HEK293 (cell line): ENCODE data around the gene PRDM9.

Source experiments
- CTCF ChIA-PET: fragments of 350-600 bp; formaldehyde crosslinking; extraction: SDS; loops from one replicate; lab custom pipeline; 2021; ENCODE audit warnings: antibody characterized with exemption; lab: Yijun Ruan, JAX
- POLR2A ChIA-PET: fragments of 300-600 bp; formaldehyde crosslinking; extraction: SDS; loops from one replicate; lab custom pipeline; 2020; ENCODE audit warnings: antibody characterized with exemption, inconsistent platforms; lab: Yijun Ruan, JAX
- H3K27ac ChIP-seq: fragments of 200-500 bp; sonication (Bioruptor generic); 2 replicates; pipeline ENCODE4 v1.5.1; 2014; ENCODE audit warnings: low read depth, low read length, control low read depth, inconsistent platforms; ENCODE audit errors: extremely low read depth
- H3K36me3 ChIP-seq, 2 experiments: fragments of 200-500 bp in 1 of 2; sonication (Bioruptor generic) in 1 of 2; 1 replicate in 1 of 2; 2 replicates in 1 of 2; pipeline ENCODE4 v1.5.1; 2014 to 2017; ENCODE audit warnings: inconsistent platforms in 2 of 2, low read length in 2 of 2; ENCODE audit not compliant: control insufficient read depth in 2 of 2, insufficient read depth in 1 of 2
- H3K4me1 ChIP-seq: fragments of 200-500 bp; sonication (Bioruptor generic); 2 replicates; pipeline ENCODE4 v1.5.1; 2014; ENCODE audit warnings: mild to moderate bottlenecking, low read length, inconsistent platforms; ENCODE audit not compliant: control insufficient read depth, insufficient read depth
- H3K4me3 ChIP-seq: 2 replicates; pipeline ENCODE4 v1.5.1; 2011; ENCODE audit warnings: low read depth, mild to moderate bottlenecking, control low read depth, low read length, moderate library complexity
- H3K9me3 ChIP-seq: fragments of 200-500 bp; sonication (Bioruptor generic); 2 replicates; pipeline ENCODE4 v1.5.1; 2014; ENCODE audit warnings: low read depth, low read length, inconsistent platforms; ENCODE audit not compliant: control insufficient read depth, insufficient read depth
- KLF17 ChIP-seq: fragments of 450-650 bp; formaldehyde crosslinking; IDR thresholded peaks from 2 replicates; pipeline ENCODE4 v1.5.1; 2016; ENCODE audit warnings: missing biosample characterization, missing genetic modification characterization
- OVOL3 ChIP-seq: fragments of 450-650 bp; formaldehyde crosslinking; IDR thresholded peaks from 2 replicates; pipeline ENCODE4 v1.5.1; 2016; ENCODE audit warnings: missing biosample characterization, missing genetic modification characterization
- SP7 ChIP-seq: fragments of 450-650 bp; formaldehyde crosslinking; IDR thresholded peaks from 2 replicates; pipeline ENCODE4 v1.5.1; 2016; ENCODE audit warnings: missing biosample characterization, missing genetic modification characterization
- ZBTB1 ChIP-seq: fragments of 450-650 bp; formaldehyde crosslinking; IDR thresholded peaks from 2 replicates; pipeline ENCODE4 v1.5.1; 2016; ENCODE audit warnings: missing biosample characterization, missing genetic modification characterization
- ZBTB48 ChIP-seq: fragments of 450-650 bp; formaldehyde crosslinking; IDR thresholded peaks from 2 replicates; pipeline ENCODE4 v1.5.1; 2016; ENCODE audit warnings: missing biosample characterization, missing genetic modification characterization
- ZFHX2 ChIP-seq: fragments of 450-650 bp; formaldehyde crosslinking; conservative IDR thresholded peaks from 2 replicates; pipeline ENCODE4 v1.5.1; 2016; ENCODE audit warnings: missing biosample characterization, missing genetic modification characterization
- ZNF140 ChIP-seq: fragments of 450-650 bp; formaldehyde crosslinking; IDR thresholded peaks from 2 replicates; pipeline ENCODE4 v1.5.1; 2016; ENCODE audit warnings: missing biosample characterization, missing genetic modification characterization
- ZNF16 ChIP-seq: fragments of 450-650 bp; formaldehyde crosslinking; IDR thresholded peaks from 2 replicates; pipeline ENCODE4 v1.5.1; 2016; ENCODE audit warnings: low read depth, missing biosample characterization, missing genetic modification characterization
- ZNF211 ChIP-seq: fragments of 450-650 bp; formaldehyde crosslinking; IDR thresholded peaks from 2 replicates; pipeline ENCODE4 v1.5.1; 2016; ENCODE audit warnings: low read depth, missing biosample characterization, missing genetic modification characterization
- ZNF221 ChIP-seq: fragments of 450-650 bp; formaldehyde crosslinking; IDR thresholded peaks from 2 replicates; pipeline ENCODE4 v1.5.1; 2017; ENCODE audit warnings: missing biosample characterization, missing genetic modification characterization, borderline replicate concordance
- ZNF248 ChIP-seq: fragments of 450-650 bp; formaldehyde crosslinking; IDR thresholded peaks from 2 replicates; pipeline ENCODE4 v1.5.1; 2017; ENCODE audit warnings: missing biosample characterization, missing genetic modification characterization
- ZNF274 ChIP-seq, 2 experiments: fragments of 200-500 bp in 1 of 2; fragments of 450-650 bp in 1 of 2; sonication (Bioruptor generic) in 1 of 2; formaldehyde crosslinking in 1 of 2; IDR thresholded peaks; 2 replicates each; pipeline versions ENCODE4 v1.5.1 to v1.6.1; 2014 to 2016; ENCODE audit warnings: borderline replicate concordance in 1 of 2, inconsistent platforms in 1 of 2, low read length in 1 of 2, missing biosample characterization in 1 of 2, missing genetic modification characterization in 1 of 2
- ZNF311 ChIP-seq: fragments of 450-650 bp; formaldehyde crosslinking; IDR thresholded peaks from 2 replicates; pipeline ENCODE4 v1.5.1; 2017; ENCODE audit warnings: missing biosample characterization, missing genetic modification characterization, borderline replicate concordance
- ZNF366 ChIP-seq: fragments of 450-650 bp; formaldehyde crosslinking; conservative IDR thresholded peaks from 2 replicates; pipeline ENCODE4 v1.5.1; 2016; ENCODE audit warnings: missing biosample characterization, missing genetic modification characterization
- ZNF394 ChIP-seq: fragments of 450-650 bp; formaldehyde crosslinking; IDR thresholded peaks from 2 replicates; pipeline ENCODE4 v1.5.1; 2016; ENCODE audit warnings: missing biosample characterization, missing genetic modification characterization, mild to moderate bottlenecking, moderate library complexity, borderline replicate concordance
- ZNF544 ChIP-seq: fragments of 450-650 bp; formaldehyde crosslinking; IDR thresholded peaks from 2 replicates; pipeline ENCODE4 v1.5.0; 2017; ENCODE audit warnings: missing biosample characterization, missing genetic modification characterization
- ZNF549 ChIP-seq: fragments of 450-650 bp; IDR thresholded peaks from 2 replicates; pipeline ENCODE4 v1.5.1; 2018; ENCODE audit warnings: missing biosample characterization, missing genetic modification characterization, mild to moderate bottlenecking, inconsistent platforms, moderate library complexity
- ZNF561 ChIP-seq: fragments of 450-650 bp; IDR thresholded peaks from 2 replicates; pipeline ENCODE4 v1.5.1; 2018; ENCODE audit warnings: missing biosample characterization, missing genetic modification characterization, borderline replicate concordance
- ZNF660 ChIP-seq: fragments of 450-650 bp; IDR thresholded peaks from 2 replicates; pipeline ENCODE4 v1.5.1; 2018; ENCODE audit warnings: missing biosample characterization, mild to moderate bottlenecking, missing genetic modification characterization
- ZXDB ChIP-seq: fragments of 450-650 bp; formaldehyde crosslinking; IDR thresholded peaks from 2 replicates; pipeline ENCODE4 v1.5.1; 2016; ENCODE audit warnings: missing biosample characterization, missing genetic modification characterization
- TF ChIP-seq, protein P1 (sequence below): fragments of 450-650 bp; formaldehyde crosslinking; IDR thresholded peaks from 2 replicates; pipeline ENCODE4 v1.5.1; 2016; ENCODE audit warnings: missing biosample characterization, missing genetic modification characterization
- TF ChIP-seq, protein P2 (sequence below): fragments of 450-650 bp; formaldehyde crosslinking; IDR thresholded peaks from 2 replicates; pipeline ENCODE4 v1.5.1; 2016; ENCODE audit warnings: missing biosample characterization, missing genetic modification characterization

PRDM9 gene

DNA sequence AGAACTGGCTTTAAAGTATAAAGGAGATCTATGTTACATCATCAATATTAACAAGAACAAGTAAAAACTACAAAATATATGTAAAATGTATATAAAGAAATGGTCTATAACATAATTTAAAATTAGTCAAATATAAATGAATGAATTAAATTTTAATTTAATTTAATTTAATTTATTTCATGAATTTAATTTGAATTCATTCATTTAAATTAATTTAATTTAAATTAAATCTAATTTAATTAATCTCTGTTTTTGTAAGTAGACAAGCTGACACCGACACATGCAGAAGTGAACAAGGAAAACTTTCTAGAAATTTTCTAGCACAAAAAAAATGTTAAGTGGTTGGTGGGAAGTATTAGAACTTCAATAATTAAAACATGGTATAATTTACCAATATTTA lies 10.8 kb upstream of the PRDM9 start:
- Histone ChIP-seq H3K9me3 (no peaks in the 10 kb centered on the region), H3K27ac (no peak overlapping the region), H3K4me1 (no peaks in the 10 kb centered on the region), H3K4me3 (no peak overlapping the region), H3K36me3 (no peaks in the 10 kb centered on the region)
- ChIA-PET CTCF (no interaction called here), POLR2A (no interaction called here)
- TF ChIP-seq ZNF311 (no peak), ZNF660 (tag by site-specific recombination) (no peak), KLF17 (tag by site-specific recombination) (no peak), SP7 (tag by site-specific recombination) (no peak), ZXDB (tag by site-specific recombination) (no peak), ZBTB1 (tag by site-specific recombination) (no peak)
- TF ChIP-seq, protein P1, sequence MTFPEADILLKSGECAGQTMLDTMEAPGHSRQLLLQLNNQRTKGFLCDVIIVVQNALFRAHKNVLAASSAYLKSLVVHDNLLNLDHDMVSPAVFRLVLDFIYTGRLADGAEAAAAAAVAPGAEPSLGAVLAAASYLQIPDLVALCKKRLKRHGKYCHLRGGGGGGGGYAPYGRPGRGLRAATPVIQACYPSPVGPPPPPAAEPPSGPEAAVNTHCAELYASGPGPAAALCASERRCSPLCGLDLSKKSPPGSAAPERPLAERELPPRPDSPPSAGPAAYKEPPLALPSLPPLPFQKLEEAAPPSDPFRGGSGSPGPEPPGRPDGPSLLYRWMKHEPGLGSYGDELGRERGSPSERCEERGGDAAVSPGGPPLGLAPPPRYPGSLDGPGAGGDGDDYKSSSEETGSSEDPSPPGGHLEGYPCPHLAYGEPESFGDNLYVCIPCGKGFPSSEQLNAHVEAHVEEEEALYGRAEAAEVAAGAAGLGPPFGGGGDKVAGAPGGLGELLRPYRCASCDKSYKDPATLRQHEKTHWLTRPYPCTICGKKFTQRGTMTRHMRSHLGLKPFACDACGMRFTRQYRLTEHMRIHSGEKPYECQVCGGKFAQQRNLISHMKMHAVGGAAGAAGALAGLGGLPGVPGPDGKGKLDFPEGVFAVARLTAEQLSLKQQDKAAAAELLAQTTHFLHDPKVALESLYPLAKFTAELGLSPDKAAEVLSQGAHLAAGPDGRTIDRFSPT (tag by site-specific recombination) = no peak

- peak overlapping the region; percentile 9 for H3K4me3 ChIP-seq
- H3K9me3 ChIP-seq = no peaks in the 10 kb centered on the region
- ChIA-PET POLR2A (no interaction called here), CTCF (interaction anchor here (0.5 to 0.9 kb wide), 3 partner anchors 86 to 158 kb away, joined by 3 to 5 read pairs (median 3); no protein-coding TSS in a partner anchor)
- H3K4me1 ChIP-seq = no peaks in the 10 kb centered on the region
- H3K36me3 ChIP-seq = no peaks in the 10 kb centered on the region
- TF ChIP-seq ZNF16 (no peak), ZFHX2 (tag by site-specific recombination) (no peak), OVOL3 (tag by site-specific recombination) (no peak), ZNF561 (tag by site-specific recombination) (no peak), ZBTB48 (tag by site-specific recombination) (no peak), ZNF221 (tag by site-specific recombination) (no peak), ZNF311 (no peak), ZNF248 (tag by site-specific recombination) (no peak), ZXDB (tag by site-specific recombination) (no peak), ZNF544 (no peak), ZNF394 (tag by site-specific recombination) (no peak), ZNF366 (tag by site-specific recombination) (no peak), ZNF274 (IDR thresholded peaks at IDR 0.05; ENCODE audit: low read length) (no peak), ZNF274 (tag by site-specific recombination; IDR thresholded peaks at IDR 0.05; ENCODE audit: borderline replicate concordance) (no peak), ZNF211 (tag by site-specific recombination) (no peak), ZNF549 (tag by site-specific recombination) (no peak), ZNF140 (tag by site-specific recombination) (no peak)
- TF ChIP-seq, protein P2, sequence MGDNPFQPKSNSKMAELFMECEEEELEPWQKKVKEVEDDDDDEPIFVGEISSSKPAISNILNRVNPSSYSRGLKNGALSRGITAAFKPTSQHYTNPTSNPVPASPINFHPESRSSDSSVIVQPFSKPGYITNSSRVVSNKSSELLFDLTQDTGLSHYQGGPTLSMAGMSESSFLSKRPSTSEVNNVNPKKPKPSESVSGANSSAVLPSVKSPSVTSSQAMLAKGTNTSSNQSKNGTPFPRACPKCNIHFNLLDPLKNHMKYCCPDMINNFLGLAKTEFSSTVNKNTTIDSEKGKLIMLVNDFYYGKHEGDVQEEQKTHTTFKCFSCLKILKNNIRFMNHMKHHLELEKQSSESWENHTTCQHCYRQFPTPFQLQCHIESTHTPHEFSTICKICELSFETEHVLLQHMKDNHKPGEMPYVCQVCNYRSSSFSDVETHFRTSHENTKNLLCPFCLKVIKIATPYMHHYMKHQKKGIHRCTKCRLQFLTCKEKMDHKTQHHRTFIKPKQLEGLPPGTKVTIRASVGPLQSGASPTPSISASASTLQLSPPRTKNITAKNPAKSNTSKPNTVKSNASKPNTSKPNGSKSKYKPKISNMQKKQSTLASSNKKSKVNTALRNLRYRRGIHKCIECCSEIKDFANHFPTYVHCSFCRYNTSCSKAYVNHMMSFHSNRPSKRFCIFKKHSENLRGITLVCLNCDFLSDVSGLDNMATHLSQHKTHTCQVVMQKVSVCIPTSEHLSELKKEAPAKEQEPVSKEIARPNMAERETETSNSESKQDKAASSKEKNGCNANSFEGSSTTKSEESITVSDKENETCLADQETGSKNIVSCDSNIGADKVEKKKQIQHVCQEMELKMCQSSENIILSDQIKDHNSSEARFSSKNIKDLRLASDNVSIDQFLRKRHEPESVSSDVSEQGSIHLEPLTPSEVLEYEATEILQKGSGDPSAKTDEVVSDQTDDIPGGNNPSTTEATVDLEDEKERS = no peak
- no peak overlapping the region for H3K27ac ChIP-seq
Observed at GRCh38 chr5:23506329-23507236, 826 bp upstream of the PRDM9 start.
